ENCODE measurements around the gene TRMU. TPM values are rescaled to one million over a fixed set of nuclear protein-coding genes. Genes with fewer than 3 reads are reported as not detected.

TRMU gene
- total RNA-seq, 2 donors from 2014 or later, result 79.7 to 84.5 TPM

DNA sequence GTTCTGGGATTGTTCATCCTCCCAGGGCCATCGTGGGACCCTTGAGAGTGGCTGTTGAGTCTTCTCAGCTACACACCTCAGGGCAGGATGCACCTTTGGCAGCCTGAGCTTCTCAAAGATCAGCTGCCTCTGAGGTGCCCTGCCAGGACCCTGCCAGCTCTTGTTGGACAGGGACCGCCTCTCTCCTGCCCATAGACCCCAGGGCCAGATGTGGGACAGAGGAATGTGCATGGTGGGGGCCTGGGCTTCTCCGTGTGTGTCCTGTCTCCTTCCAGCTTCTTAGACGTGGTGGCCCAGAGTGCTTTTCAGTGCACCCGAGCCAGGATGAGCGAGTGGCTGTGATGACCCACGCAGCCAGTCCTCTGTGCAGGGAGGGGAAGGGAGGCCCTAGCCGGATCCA is 5.9 kb upstream of the TRMU start:
- no peaks in the 10 kb centered on the region for H3K27me3 Mint-ChIP-seq (ENCODE audit: insufficient read depth)
- H3K36me3 ChIP-seq (ENCODE audit: control insufficient read depth, insufficient read depth, low read length), result peaks cover 52% of the 10 kb centered on the region

GRCh38 chr22:46330426-46330825 is 5.1 kb upstream of the TRMU start:
- H3K9ac ChIP-seq (ENCODE audit: extremely low read depth, low read length, poor library complexity, severe bottlenecking), result no peak overlapping the region
- H3K9me3 Mint-ChIP-seq, result no peaks in the 10 kb centered on the region
- H3K9me3 ChIP-seq (ENCODE audit: control insufficient read depth, low read length), result no peaks in the 10 kb centered on the region
- peaks cover 31% of the 10 kb centered on the region for H3K36me3 Mint-ChIP-seq (ENCODE audit: low read depth)
- H3K27me3 ChIP-seq (ENCODE audit: control insufficient read depth, insufficient read depth, low read length, poor library complexity, severe bottlenecking), result no peaks in the 10 kb centered on the region
- peaks cover 32% of the 10 kb centered on the region for H3K4me1 Mint-ChIP-seq
- H3K4me3 ChIP-seq (ENCODE audit: low read length), result no peak overlapping the region
- peaks cover 5% of the 10 kb centered on the region for H3K4me1 ChIP-seq (ENCODE audit: control insufficient read depth, insufficient read depth, low read length)
- no peaks in the 10 kb centered on the region for H3K27me3 Mint-ChIP-seq (ENCODE audit: insufficient read depth)
- H3K27ac ChIP-seq (ENCODE audit: low read depth, low read length), result no peak overlapping the region
- H3K27ac Mint-ChIP-seq, result no peak overlapping the region
- H3K36me3 ChIP-seq (ENCODE audit: control insufficient read depth, insufficient read depth, low read length), result peaks cover 47% of the 10 kb centered on the region
- H3K4me3 Mint-ChIP-seq, result no peak overlapping the region
- WGBS, 2 experiments (ENCODE audit: insufficient coverage in 1 of 2, insufficient read length in 1 of 2), result 100% methylated on average over 4 of the region's 4 CpGs; no CpG with 5 or more reads in 1 of the 2 experiments
- DNase-seq, result no peak
- TF ChIP-seq, protein P1, sequence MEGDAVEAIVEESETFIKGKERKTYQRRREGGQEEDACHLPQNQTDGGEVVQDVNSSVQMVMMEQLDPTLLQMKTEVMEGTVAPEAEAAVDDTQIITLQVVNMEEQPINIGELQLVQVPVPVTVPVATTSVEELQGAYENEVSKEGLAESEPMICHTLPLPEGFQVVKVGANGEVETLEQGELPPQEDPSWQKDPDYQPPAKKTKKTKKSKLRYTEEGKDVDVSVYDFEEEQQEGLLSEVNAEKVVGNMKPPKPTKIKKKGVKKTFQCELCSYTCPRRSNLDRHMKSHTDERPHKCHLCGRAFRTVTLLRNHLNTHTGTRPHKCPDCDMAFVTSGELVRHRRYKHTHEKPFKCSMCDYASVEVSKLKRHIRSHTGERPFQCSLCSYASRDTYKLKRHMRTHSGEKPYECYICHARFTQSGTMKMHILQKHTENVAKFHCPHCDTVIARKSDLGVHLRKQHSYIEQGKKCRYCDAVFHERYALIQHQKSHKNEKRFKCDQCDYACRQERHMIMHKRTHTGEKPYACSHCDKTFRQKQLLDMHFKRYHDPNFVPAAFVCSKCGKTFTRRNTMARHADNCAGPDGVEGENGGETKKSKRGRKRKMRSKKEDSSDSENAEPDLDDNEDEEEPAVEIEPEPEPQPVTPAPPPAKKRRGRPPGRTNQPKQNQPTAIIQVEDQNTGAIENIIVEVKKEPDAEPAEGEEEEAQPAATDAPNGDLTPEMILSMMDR (conservative IDR thresholded peaks at IDR 0.05), result no peak

More for the DNA sequence above, 5.9 kb upstream of the TRMU start:
- Histone ChIP-seq H3K9me3 (ENCODE audit: control insufficient read depth, low read length) (no peaks in the 10 kb centered on the region), H3K9ac (ENCODE audit: extremely low read depth, low read length, poor library complexity, severe bottlenecking) (no peak overlapping the region), H3K4me1 (ENCODE audit: control insufficient read depth, insufficient read depth, low read length) (peaks cover 5% of the 10 kb centered on the region), H3K4me3 (ENCODE audit: low read length) (no peak overlapping the region), H3K27me3 (ENCODE audit: control insufficient read depth, insufficient read depth, low read length, poor library complexity, severe bottlenecking) (no peaks in the 10 kb centered on the region), H3K27ac (ENCODE audit: low read depth, low read length) (no peak overlapping the region)
- TF ChIP-seq, protein P1 (conservative IDR thresholded peaks at IDR 0.05), result no peak
- Mint-ChIP-seq H3K27ac (no peak overlapping the region), H3K36me3 (ENCODE audit: low read depth) (peaks cover 37% of the 10 kb centered on the region), H3K9me3 (no peaks in the 10 kb centered on the region), H3K4me3 (no peak overlapping the region), H3K4me1 (peaks cover 29% of the 10 kb centered on the region)
- WGBS, 2 experiments (ENCODE audit: insufficient coverage in 1 of 2, insufficient read length in 1 of 2), result 88 to 98% methylated on average over 2 to 7 of the region's 8 CpGs
- no peak for DNase-seq

- peaks cover 5% of the 10 kb centered on the region for H3K4me1 ChIP-seq (ENCODE audit: control insufficient read depth, insufficient read depth, low read length)
- no peaks in the 10 kb centered on the region for H3K27me3 ChIP-seq (ENCODE audit: control insufficient read depth, insufficient read depth, low read length, poor library complexity, severe bottlenecking)
- 94 to 95% methylated on average over 14 to 23 of the region's 23 CpGs for WGBS, 2 experiments (ENCODE audit: insufficient coverage in 1 of 2, insufficient read length in 1 of 2)
- DNase-seq, result no peak
- TF ChIP-seq, protein P1 (conservative IDR thresholded peaks at IDR 0.05), result no peak
- Mint-ChIP-seq H3K27ac (peak overlapping the region; percentile 95), H3K27me3 (ENCODE audit: insufficient read depth) (no peaks in the 10 kb centered on the region), H3K9me3 (no peaks in the 10 kb centered on the region), H3K4me1 (peaks cover 35% of the 10 kb centered on the region), H3K4me3 (no peak overlapping the region), H3K36me3 (ENCODE audit: low read depth) (peaks cover 20% of the 10 kb centered on the region)
- H3K4me3 ChIP-seq (ENCODE audit: low read length), result no peak overlapping the region
- H3K27ac ChIP-seq (ENCODE audit: low read depth, low read length), result no peak overlapping the region
- no peak overlapping the region for H3K9ac ChIP-seq (ENCODE audit: extremely low read depth, low read length, poor library complexity, severe bottlenecking)
- peaks cover 36% of the 10 kb centered on the region for H3K36me3 ChIP-seq (ENCODE audit: control insufficient read depth, insufficient read depth, low read length)
- no peaks in the 10 kb centered on the region for H3K9me3 ChIP-seq (ENCODE audit: control insufficient read depth, low read length)
Observed at GRCh38 chr22:46331496-46331895, 4.0 kb upstream of the TRMU start.
